PC-9 (cell line): ENCODE measurements around the gene GSTA4. TPM values are rescaled to one million over a fixed set of nuclear protein-coding genes. Genes with fewer than 3 reads are reported as not detected.

Source experiments
- BruUV-seq: library from RNA; stranded (reverse); fragments of 400-500 nt; replicated peaks from 2 replicates; lab custom pipeline; 2021; lab: Mats Ljungman, UMichigan
- CTCF ChIA-PET: fragments of 300-600 bp; sonication (Branson Sonifier 250); formaldehyde crosslinking; loops from one replicate; lab custom pipeline; 2022; ENCODE audit warnings: antibody characterized with exemption; lab: Charles Lee
- POLR2A ChIA-PET: fragments of 300-600 bp; sonication (Branson Sonifier 250); formaldehyde crosslinking; loops from one replicate; lab custom pipeline; 2022; ENCODE audit warnings: antibody characterized with exemption; ENCODE audit not compliant: unreplicated experiment; lab: Charles Lee
- DNase-seq, 2 experiments: peaks; one replicate each; pipeline versions ENCODE4 v3.0.0 to v3.0.0-alpha.2; 2015 to 2022; ENCODE audit warnings: mixed read lengths in 1 of 2
- H2AFZ ChIP-seq: fragments of 200-600 bp; sonication (generic); 2 replicates; pipeline ENCODE4 v1.8.1; 2017; ENCODE audit warnings: antibody characterized with exemption
- H3F3A ChIP-seq: fragments of 200-600 bp; sonication (generic); 2 replicates; pipeline ENCODE4 v1.8.1; 2017; ENCODE audit warnings: antibody characterized with exemption, mild to moderate bottlenecking, low read depth; ENCODE audit not compliant: insufficient read depth
- H3K27ac ChIP-seq: fragments of 200-600 bp; sonication (generic); 2 replicates; pipeline ENCODE4 v1.6.1; 2016; ENCODE audit warnings: mixed run types
- H3K27me3 ChIP-seq: fragments of 200-600 bp; sonication (generic); 2 replicates; pipeline ENCODE4 v1.6.1; 2016; ENCODE audit warnings: low read depth, mixed run types; ENCODE audit not compliant: insufficient read depth
- H3K36me3 ChIP-seq: fragments of 200-600 bp; sonication (generic); 2 replicates; pipeline ENCODE4 v1.6.1; 2016; ENCODE audit warnings: low read depth, mixed run types
- H3K4me1 ChIP-seq: fragments of 200-600 bp; sonication (generic); replicated peaks from 2 replicates; pipeline ENCODE4 v1.6.1; 2016; ENCODE audit warnings: mixed run types; ENCODE audit not compliant: insufficient read depth
- H3K4me2 ChIP-seq: fragments of 200-600 bp; sonication (generic); 2 replicates; pipeline ENCODE4 v1.6.1; 2017; ENCODE audit warnings: mixed run types
- H3K4me3 ChIP-seq: fragments of 200-600 bp; sonication (generic); 2 replicates; pipeline ENCODE4 v1.6.1; 2016; ENCODE audit warnings: mixed run types
- H3K79me2 ChIP-seq: fragments of 200-600 bp; sonication (generic); 2 replicates; pipeline ENCODE4 v1.6.1; 2017; ENCODE audit warnings: low read depth, mixed run types
- H3K9me2 ChIP-seq: fragments of 200-600 bp; sonication (generic); 2 replicates; pipeline ENCODE4 v1.8.1; 2017; ENCODE audit warnings: mild to moderate bottlenecking; ENCODE audit not compliant: insufficient read depth
- H3K9me3 ChIP-seq: fragments of 200-600 bp; sonication (generic); 2 replicates; pipeline ENCODE4 v1.8.1; 2016; ENCODE audit warnings: low read depth; ENCODE audit not compliant: insufficient read depth
- H4K20me1 ChIP-seq: fragments of 200-600 bp; sonication (generic); 2 replicates; pipeline ENCODE4 v1.8.1; 2017; ENCODE audit not compliant: insufficient read depth
- EZH2 ChIP-seq: fragments of 200-600 bp; sonication (generic); IDR thresholded peaks from 2 replicates; pipeline ENCODE4 v1.8.0; 2017; ENCODE audit warnings: antibody characterized with exemption, low read depth
- intact Hi-C: fragments of 100-400 bp; cut with micrococcal nuclease; formaldehyde crosslinking; loops from one replicate; pipeline ENCODE4 v1.10.0; 2022; ENCODE audit not compliant: unreplicated experiment
- total RNA-seq: library from RNA; stranded (reverse); gene quantifications from 2 replicates; pipeline ENCODE4 v1.2.3, GENCODE V29; 2021
- TF ChIP-seq, protein P1 (sequence below): fragments of 200-600 bp; sonication (generic); conservative IDR thresholded peaks from 2 replicates; pipeline ENCODE4 v1.6.1; 2017; ENCODE audit warnings: mixed run types, antibody characterized with exemption, mild to moderate bottlenecking, moderate library complexity

Gene GSTA4
- total RNA-seq, 1 experiment from 2014 or later: 3.4 TPM

- H3K27me3 ChIP-seq: no peaks in the 10 kb centered on the region
- H3K4me3 ChIP-seq: no peak overlapping the region
- H3K36me3 ChIP-seq: no peaks in the 10 kb centered on the region
- DNase-seq: peak in 1 of 2 experiments; percentile 40
- H3K9me3 ChIP-seq: no peaks in the 10 kb centered on the region
- H3K79me2 ChIP-seq: no peaks in the 10 kb centered on the region
- no peak overlapping the region for H2AFZ ChIP-seq
- H4K20me1 ChIP-seq: no peaks in the 10 kb centered on the region
- ChIA-PET POLR2A (interaction anchor here (0.6 to 0.7 kb wide), 2 partner anchors 29 to 62 kb away, joined by 3 to 4 read pairs; no protein-coding TSS in a partner anchor), CTCF (interaction anchor here (0.7 kb wide), 1 partner anchor 39 kb away, joined by 3 read pairs; no protein-coding TSS in a partner anchor)
- no peak for TF ChIP-seq EZH2
- TF ChIP-seq, protein P1, sequence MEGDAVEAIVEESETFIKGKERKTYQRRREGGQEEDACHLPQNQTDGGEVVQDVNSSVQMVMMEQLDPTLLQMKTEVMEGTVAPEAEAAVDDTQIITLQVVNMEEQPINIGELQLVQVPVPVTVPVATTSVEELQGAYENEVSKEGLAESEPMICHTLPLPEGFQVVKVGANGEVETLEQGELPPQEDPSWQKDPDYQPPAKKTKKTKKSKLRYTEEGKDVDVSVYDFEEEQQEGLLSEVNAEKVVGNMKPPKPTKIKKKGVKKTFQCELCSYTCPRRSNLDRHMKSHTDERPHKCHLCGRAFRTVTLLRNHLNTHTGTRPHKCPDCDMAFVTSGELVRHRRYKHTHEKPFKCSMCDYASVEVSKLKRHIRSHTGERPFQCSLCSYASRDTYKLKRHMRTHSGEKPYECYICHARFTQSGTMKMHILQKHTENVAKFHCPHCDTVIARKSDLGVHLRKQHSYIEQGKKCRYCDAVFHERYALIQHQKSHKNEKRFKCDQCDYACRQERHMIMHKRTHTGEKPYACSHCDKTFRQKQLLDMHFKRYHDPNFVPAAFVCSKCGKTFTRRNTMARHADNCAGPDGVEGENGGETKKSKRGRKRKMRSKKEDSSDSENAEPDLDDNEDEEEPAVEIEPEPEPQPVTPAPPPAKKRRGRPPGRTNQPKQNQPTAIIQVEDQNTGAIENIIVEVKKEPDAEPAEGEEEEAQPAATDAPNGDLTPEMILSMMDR: no peak
- H3K4me1 ChIP-seq: peaks cover 39% of the 10 kb centered on the region
- BruUV-seq: no TSS peak
- H3K9me2 ChIP-seq: no peaks in the 10 kb centered on the region
- intact Hi-C loops: loop anchor here (5.0 kb wide), 1 partner anchor 86 kb away; the partner anchor contains the start of gene GSTA3
- H3F3A ChIP-seq: peaks cover 6% of the 10 kb centered on the region
- no peak overlapping the region for H3K27ac ChIP-seq
- no peak overlapping the region for H3K4me2 ChIP-seq
Measured at GRCh38 chr6:52992980-52993920, 1.8 kb downstream of the GSTA4 start.

GRCh38 chr6:52990342-52990741 lies 4.7 kb downstream of the GSTA4 start:
- intact Hi-C loops: loop anchor here (5.0 kb wide), 1 partner anchor 83 kb away; the partner anchor contains the start of gene GSTA3
- H3K27ac ChIP-seq: no peak overlapping the region

DNA sequence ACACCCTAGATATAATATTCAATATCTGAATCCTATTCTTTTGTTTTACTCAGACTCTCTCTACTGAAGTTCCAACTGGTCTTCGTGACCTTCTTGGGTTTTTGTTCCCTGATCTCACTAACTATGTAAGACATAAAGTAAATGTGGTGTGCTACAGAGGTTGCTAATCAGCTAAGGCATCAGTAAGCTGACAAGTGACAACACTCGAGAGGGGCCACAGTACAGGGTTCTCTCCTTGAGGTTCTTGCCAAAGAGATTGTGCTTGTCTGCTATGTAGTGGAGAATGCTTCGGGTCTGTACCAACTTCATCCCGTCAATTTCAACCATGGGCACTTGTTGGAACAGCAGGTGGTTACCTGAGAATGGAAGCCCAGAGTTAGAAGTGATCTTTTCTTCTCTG lies 9.9 kb downstream of the GSTA4 start:
- CTCF ChIA-PET: no interaction called here
- no peak for DNase-seq
- H2AFZ ChIP-seq: no peak overlapping the region
- no TSS peak for BruUV-seq
- H3K27ac ChIP-seq: no peak overlapping the region
- intact Hi-C loops: no loop called here
- TF ChIP-seq, protein P1: no peak
- TF ChIP-seq EZH2: no peak
- H3K36me3 ChIP-seq: no peaks in the 10 kb centered on the region
- POLR2A ChIA-PET: no interaction called here
- H3K4me3 ChIP-seq: no peak overlapping the region
- H3K4me2 ChIP-seq: no peak overlapping the region
- H3F3A ChIP-seq: peaks cover 12% of the 10 kb centered on the region
- no peaks in the 10 kb centered on the region for H3K9me3 ChIP-seq
- no peaks in the 10 kb centered on the region for H3K79me2 ChIP-seq
- no peaks in the 10 kb centered on the region for H4K20me1 ChIP-seq
- peaks cover 18% of the 10 kb centered on the region for H3K4me1 ChIP-seq
- H3K9me2 ChIP-seq: no peaks in the 10 kb centered on the region
- H3K27me3 ChIP-seq: no peaks in the 10 kb centered on the region

More at GRCh38 chr6:52990342-52990741, 4.7 kb downstream of the GSTA4 start:
- DNase-seq: peak in 1 of 2 experiments; percentile 49
- TF ChIP-seq, protein P1: no peak
- TF ChIP-seq EZH2: no peak
- no peaks in the 10 kb centered on the region for H3K9me3 ChIP-seq
- POLR2A ChIA-PET: no interaction called here
- H3K79me2 ChIP-seq: no peaks in the 10 kb centered on the region
- no peak overlapping the region for H3K4me3 ChIP-seq
- H3K4me1 ChIP-seq: peaks cover 32% of the 10 kb centered on the region
- no peaks in the 10 kb centered on the region for H3F3A ChIP-seq
- H3K36me3 ChIP-seq: no peaks in the 10 kb centered on the region
- peak overlapping the region; percentile 20; the same call in 1 of the 2 replicates for H3K4me2 ChIP-seq
- H2AFZ ChIP-seq: no peak overlapping the region
- CTCF ChIA-PET: no interaction called here
- no peaks in the 10 kb centered on the region for H3K27me3 ChIP-seq
- H3K9me2 ChIP-seq: no peaks in the 10 kb centered on the region
- BruUV-seq: no TSS peak
- H4K20me1 ChIP-seq: no peaks in the 10 kb centered on the region
